ENCODE data around the gene ERCC4. TPM values are rescaled to one million over a fixed set of nuclear protein-coding genes. Genes with fewer than 3 reads are reported as not detected.

The ERCC4 gene
- total RNA-seq, 1 experiment from 2014 or later = 23.4 TPM

GRCh38 chr16:13973321-13974023, 53.5 kb downstream of the ERCC4 start:
- BruUV-seq (replicated peaks) = no TSS peak
- peak overlapping the region; percentile 45; the same call in 1 of the 2 replicates for H3K27ac ChIP-seq (ENCODE audit: low read length)
- no peaks in the 10 kb centered on the region for H3K36me3 ChIP-seq (ENCODE audit: control insufficient read depth, insufficient read depth, low read length)
- no peaks in the 10 kb centered on the region for H3K27me3 ChIP-seq (ENCODE audit: control insufficient read depth, insufficient read depth, low read length)
- no peak for ATAC-seq
- H3K4me3 ChIP-seq (ENCODE audit: low read depth in 2 of 2, low read length in 2 of 2) = no peak overlapping the region
- POLR2A ChIA-PET = no interaction called here
- H3K4me1 ChIP-seq (ENCODE audit: control insufficient read depth, insufficient read depth, low read length) = no peaks in the 10 kb centered on the region
- intact Hi-C loops (cut with micrococcal nuclease; ENCODE audit: unreplicated experiment) (no loop called here), in situ Hi-C loops (cut with HindIII; ENCODE audit: low pct_unique_long_range_greater_than_20kb, low sequenced_read_pairs) (no loop called here)
- TF ChIP-seq SIN3A (IDR thresholded peaks at IDR 0.05; ENCODE audit: borderline replicate concordance, insufficient read depth, low read depth, low read length) = no peak
- TF ChIP-seq REST (IDR thresholded peaks at IDR 0.05; ENCODE audit: insufficient read depth in 1 of 2, low read depth in 2 of 2, low read length in 1 of 2) = no peak
- no peak for TF ChIP-seq POLR2AphosphoS5 (IDR thresholded peaks at IDR 0.05; ENCODE audit: low read depth, low read length)
- TF ChIP-seq TCF7L2 (IDR thresholded peaks at IDR 0.05; ENCODE audit: low read depth, low read length) = no peak
- TF ChIP-seq CTCF (IDR thresholded peaks at IDR 0.05) = no peak
- CTCF ChIA-PET = no interaction called here
- no peak for DNase-seq (ENCODE audit: low read depth, low spot score)
- H3K9me3 ChIP-seq (ENCODE audit: control insufficient read depth, insufficient read depth, low read depth, low read length) = peaks cover 3% of the 10 kb centered on the region; the same call in 1 of the 2 replicates

- Histone ChIP-seq H3K9me3 (ENCODE audit: control insufficient read depth, insufficient read depth, low read depth, low read length) (peaks cover 13% of the 10 kb centered on the region; the same call in 1 of the 2 replicates), H3K4me1 (ENCODE audit: control insufficient read depth, insufficient read depth, low read length) (no peaks in the 10 kb centered on the region), H3K27ac (ENCODE audit: low read length) (no peak overlapping the region), H3K36me3 (ENCODE audit: control insufficient read depth, insufficient read depth, low read length) (no peaks in the 10 kb centered on the region), H3K4me3 (ENCODE audit: low read depth in 2 of 2, low read length in 2 of 2) (no peak overlapping the region), H3K27me3 (ENCODE audit: control insufficient read depth, insufficient read depth, low read length) (no peaks in the 10 kb centered on the region)
- in situ Hi-C loops (cut with HindIII; ENCODE audit: low pct_unique_long_range_greater_than_20kb, low sequenced_read_pairs) (no loop called here), intact Hi-C loops (cut with micrococcal nuclease; ENCODE audit: unreplicated experiment) (no loop called here)
- DNase-seq (ENCODE audit: low read depth, low spot score) (no peak), ATAC-seq (no peak)
- TF ChIP-seq TCF7L2 (IDR thresholded peaks at IDR 0.05; ENCODE audit: low read depth, low read length) (no peak), CTCF (IDR thresholded peaks at IDR 0.05) (no peak), POLR2AphosphoS5 (IDR thresholded peaks at IDR 0.05; ENCODE audit: low read depth, low read length) (no peak), REST (IDR thresholded peaks at IDR 0.05; ENCODE audit: insufficient read depth in 1 of 2, low read depth in 2 of 2, low read length in 1 of 2) (no peak), SIN3A (IDR thresholded peaks at IDR 0.05; ENCODE audit: borderline replicate concordance, insufficient read depth, low read depth, low read length) (no peak)
- POLR2A ChIA-PET = no interaction called here
- no TSS peak for BruUV-seq (replicated peaks)
- CTCF ChIA-PET = no interaction called here
These were observed 57.2 kb downstream of the ERCC4 start for GRCh38 chr16:13977177-13977576.

Measured in Panc1 (cell line).